H9 (cell line): ENCODE data around the gene TBC1D22A. TPM values are rescaled to one million over a fixed set of nuclear protein-coding genes. Genes with fewer than 3 reads are reported as not detected.

ENCODE experiments used
- DNase-seq: peaks from one replicate; pipeline ENCODE4 v3.0.0-alpha.2; 2017
- H2AFZ ChIP-seq: one replicate; pipeline ENCODE4 v1.6.1; 2013; ENCODE audit warnings: mild to moderate bottlenecking, low read length, control low read depth, moderate library complexity
- H2AK5ac ChIP-seq: 2 replicates; pipeline ENCODE4 v1.6.1; 2013; ENCODE audit warnings: low read length, control low read depth, mixed read lengths; ENCODE audit not compliant: insufficient read length
- H2BK120ac ChIP-seq: one replicate; pipeline ENCODE4 v1.6.1; 2013; ENCODE audit warnings: low read depth, mild to moderate bottlenecking, low read length, control low read depth, inconsistent platforms; ENCODE audit not compliant: poor library complexity, severe bottlenecking
- H2BK12ac ChIP-seq: 2 replicates; pipeline ENCODE4 v1.6.1; 2013; ENCODE audit warnings: low read length, control low read depth, mixed read lengths, low read depth; ENCODE audit not compliant: insufficient read length
- H2BK15ac ChIP-seq: 2 replicates; pipeline ENCODE4 v1.6.1; 2013; ENCODE audit warnings: low read depth, low read length, control low read depth
- H2BK20ac ChIP-seq: one replicate; pipeline ENCODE4 v1.6.1; 2013; ENCODE audit warnings: low read depth, mild to moderate bottlenecking, low read length, control low read depth, inconsistent platforms; ENCODE audit not compliant: poor library complexity, severe bottlenecking
- H2BK5ac ChIP-seq: 2 replicates; pipeline ENCODE4 v1.6.1; 2013; ENCODE audit warnings: low read length, control low read depth, mixed read lengths; ENCODE audit not compliant: insufficient read length
- H3K14ac ChIP-seq: 2 replicates; pipeline ENCODE4 v1.6.1; 2013; ENCODE audit warnings: low read length, control low read depth; ENCODE audit not compliant: insufficient read depth
- H3K18ac ChIP-seq: 2 replicates; pipeline ENCODE4 v1.6.1; 2013; ENCODE audit warnings: low read depth, mild to moderate bottlenecking, mixed read lengths, low read length, control low read depth; ENCODE audit not compliant: insufficient read length
- H3K23ac ChIP-seq: 2 replicates; pipeline ENCODE4 v1.6.1; 2013; ENCODE audit warnings: low read length, control low read depth, mixed read lengths, low read depth; ENCODE audit not compliant: insufficient read length
- H3K23me2 ChIP-seq: 2 replicates; pipeline ENCODE4 v1.6.1; 2013; ENCODE audit warnings: low read depth, mild to moderate bottlenecking, mixed read lengths, low read length, control low read depth; ENCODE audit not compliant: insufficient read length, poor library complexity, severe bottlenecking
- H3K27ac ChIP-seq: 2 replicates; pipeline ENCODE4 v1.5.1; 2013; ENCODE audit warnings: low read length, control low read depth, mixed read lengths, low read depth; ENCODE audit not compliant: insufficient read length
- H3K27me3 ChIP-seq: 2 replicates; pipeline ENCODE4 v1.6.1; 2013; ENCODE audit warnings: low read length, control low read depth, inconsistent platforms; ENCODE audit not compliant: insufficient read depth
- H3K4ac ChIP-seq: 2 replicates; pipeline ENCODE4 v1.6.1; 2013; ENCODE audit warnings: low read depth, mild to moderate bottlenecking, control low read depth, inconsistent platforms, low read length, moderate library complexity
- H3K4me1 ChIP-seq: 2 replicates; pipeline ENCODE4 v1.6.1; 2013; ENCODE audit warnings: low read length, control low read depth, inconsistent platforms; ENCODE audit not compliant: insufficient read depth
- H3K4me2 ChIP-seq: 2 replicates; pipeline ENCODE4 v1.6.1; 2013; ENCODE audit warnings: low read length, control low read depth, mixed read lengths; ENCODE audit not compliant: insufficient read length, insufficient read depth
- H3K56ac ChIP-seq: 2 replicates; pipeline ENCODE4 v1.6.1; 2013; ENCODE audit warnings: low read depth, mild to moderate bottlenecking, mixed read lengths, low read length, control low read depth; ENCODE audit not compliant: insufficient read length
- H3K79me1 ChIP-seq: 2 replicates; pipeline ENCODE4 v1.6.1; 2013; ENCODE audit warnings: low read depth, mild to moderate bottlenecking, moderate library complexity, low read length, control low read depth, inconsistent platforms; ENCODE audit not compliant: insufficient read depth, poor library complexity, severe bottlenecking
- H3K79me2 ChIP-seq: 2 replicates; pipeline ENCODE4 v1.6.1; 2013; ENCODE audit warnings: low read length, control low read depth, inconsistent platforms; ENCODE audit not compliant: insufficient read depth
- H3K9ac ChIP-seq: 2 replicates; pipeline ENCODE4 v1.6.1; 2013; ENCODE audit warnings: low read length, control low read depth, mixed read lengths; ENCODE audit not compliant: insufficient read length; ENCODE audit errors: extremely low read depth
- H3K9me3 ChIP-seq: one replicate; pipeline ENCODE4 v1.6.1; 2013; ENCODE audit warnings: low read depth, low read length, inconsistent platforms; ENCODE audit not compliant: control insufficient read depth
- H3T11ph ChIP-seq: one replicate; pipeline ENCODE4 v1.6.1; 2013; ENCODE audit warnings: mild to moderate bottlenecking, low read length, control low read depth, inconsistent platforms
- H4K20me1 ChIP-seq: one replicate; pipeline ENCODE4 v1.6.1; 2013; ENCODE audit not compliant: control insufficient read depth, insufficient read length, insufficient read depth
- H4K5ac ChIP-seq: 2 replicates; pipeline ENCODE4 v1.6.1; 2013; ENCODE audit warnings: low read depth, mild to moderate bottlenecking, mixed read lengths, low read length, control low read depth; ENCODE audit not compliant: insufficient read length
- H4K8ac ChIP-seq: replicated peaks from 2 replicates; pipeline ENCODE4 v1.6.1; 2013; ENCODE audit warnings: low read length, control low read depth, mixed read lengths, low read depth; ENCODE audit not compliant: insufficient read length
- H4K91ac ChIP-seq: 2 replicates; pipeline ENCODE4 v1.6.1; 2013; ENCODE audit warnings: low read depth, mild to moderate bottlenecking, moderate library complexity, mixed read lengths, low read length, control low read depth; ENCODE audit not compliant: insufficient read length
- H3K27ac Mint-ChIP-seq, 3 experiments: 2 replicates in 2 of 3; 3 replicates in 1 of 3; pipeline ENCODE4 v1.8.0; 2020 to 2021; ENCODE audit warnings: mixed read lengths in 3 of 3, mild to moderate bottlenecking in 1 of 3, moderate library complexity in 1 of 3
- H3K27me3 Mint-ChIP-seq: 2 replicates; pipeline ENCODE4 v1.8.0; 2021; ENCODE audit warnings: low read depth, mild to moderate bottlenecking, moderate library complexity, mixed read lengths
- H3K36me3 Mint-ChIP-seq, 3 experiments: 2 replicates in 2 of 3; 3 replicates in 1 of 3; pipeline ENCODE4 v1.8.0; 2020 to 2021; ENCODE audit warnings: low read depth in 3 of 3, mixed read lengths in 3 of 3; ENCODE audit not compliant: insufficient read depth in 1 of 3
- H3K4me1 Mint-ChIP-seq, 2 experiments: 2 replicates each; pipeline ENCODE4 v1.8.0; 2020; ENCODE audit warnings: mixed read lengths in 2 of 2
- H3K4me3 Mint-ChIP-seq, 2 experiments: 2 replicates in 1 of 2; 3 replicates in 1 of 2; pipeline ENCODE4 v1.8.0; 2020 to 2021; ENCODE audit warnings: mild to moderate bottlenecking in 2 of 2, mixed read lengths in 2 of 2, moderate library complexity in 1 of 2
- H3K9me3 Mint-ChIP-seq, 2 experiments: 2 replicates in 1 of 2; 3 replicates in 1 of 2; pipeline ENCODE4 v1.8.0; 2020; ENCODE audit warnings: mild to moderate bottlenecking in 2 of 2, mixed read lengths in 2 of 2, moderate library complexity in 1 of 2
- CTCF ChIP-seq: fragments of 200-600 bp; sonication (generic); conservative IDR thresholded peaks from 3 replicates; pipeline ENCODE4 v1.8.0; 2021; ENCODE audit warnings: antibody characterized with exemption, mild to moderate bottlenecking
- WGBS: extraction: QIAGEN DNeasy Blood & Tissue Kit; methylation state at CpG from one replicate; pipeline ENCODE4 v1.1.7; 2013; ENCODE audit warnings: missing lambda C conversion rate, low lambda C conversion rate, mixed read lengths; ENCODE audit not compliant: insufficient read length; ENCODE audit errors: extremely low coverage; 5-methylcytosine and 5-hydroxymethylcytosine counted together
- total RNA-seq: library from RNA; stranded (reverse); gene quantifications from 2 replicates; pipeline ENCODE4 v1.2.1, GENCODE V29; 2021

TBC1D22A gene
- total RNA-seq, 1 experiment from 2014 or later, result 20.8 TPM

GRCh38 chr22:46946383-46946962, 184.0 kb downstream of the TBC1D22A start:
- H4K8ac ChIP-seq, result no peak overlapping the region
- no peak overlapping the region for H2AFZ ChIP-seq
- Mint-ChIP-seq H3K4me3 (no peak overlapping the region), H3K4me1 (peaks cover 16 to 18% of the 10 kb centered on the region in 2 experiments), H3K27me3 (no peaks in the 10 kb centered on the region), H3K36me3 (peaks cover 3 to 19% (median 9%) of the 10 kb centered on the region in 3 experiments; a peak in 4 of 7 replicates), H3K9me3 (no peaks in the 10 kb centered on the region), H3K27ac (no peak overlapping the region)
- H3K14ac ChIP-seq, result no peak overlapping the region
- H3K4me1 ChIP-seq, result no peaks in the 10 kb centered on the region
- no peak for DNase-seq
- H2BK20ac ChIP-seq, result no peak overlapping the region
- no peak overlapping the region for H2BK5ac ChIP-seq
- no peak overlapping the region for H2BK12ac ChIP-seq
- no peak overlapping the region for H3K4me2 ChIP-seq
- H3K79me1 ChIP-seq, result no peaks in the 10 kb centered on the region
- no peak for TF ChIP-seq CTCF
- H3K9ac ChIP-seq, result no peak overlapping the region
- no peaks in the 10 kb centered on the region for H3K23me2 ChIP-seq
- H3K23ac ChIP-seq, result no peak overlapping the region
- no peak overlapping the region for H4K5ac ChIP-seq
- no peak overlapping the region for H3T11ph ChIP-seq
- no peak overlapping the region for H3K56ac ChIP-seq
- H3K9me3 ChIP-seq, result no peaks in the 10 kb centered on the region
- H4K91ac ChIP-seq, result no peak overlapping the region
- no peak overlapping the region for H2BK15ac ChIP-seq
- no peaks in the 10 kb centered on the region for H4K20me1 ChIP-seq
- H2BK120ac ChIP-seq, result no peak overlapping the region
- H3K79me2 ChIP-seq, result no peaks in the 10 kb centered on the region
- no peak overlapping the region for H3K18ac ChIP-seq
- H3K27me3 ChIP-seq, result no peaks in the 10 kb centered on the region
- WGBS, result no CpG with 5 or more reads among the region's 7 CpGs
- no peak overlapping the region for H3K27ac ChIP-seq
- H3K4ac ChIP-seq, result no peak overlapping the region
- no peak overlapping the region for H2AK5ac ChIP-seq
